H1 (cell line): ENCODE data around the gene POLA1. TPM values are rescaled to one million over a fixed set of nuclear protein-coding genes. Genes with fewer than 3 reads are reported as not detected.

Experiments used
- CTCF ChIA-PET: fragments of 300-600 bp; sonication (Branson Sonifier 250); formaldehyde crosslinking; loops from one replicate; lab custom pipeline; 2021; ENCODE audit not compliant: partially characterized antibody; lab: Charles Lee
- POLR2A ChIA-PET: fragments of 300-600 bp; sonication (Branson Sonifier 250); formaldehyde crosslinking; loops from one replicate; lab custom pipeline; 2021; ENCODE audit warnings: inconsistent platforms; ENCODE audit not compliant: partially characterized antibody; lab: Charles Lee
- DNase-seq, 2 experiments: peaks; one replicate each; pipeline versions ENCODE4 v3.0.0 to v3.0.0-alpha.2; 2010 to 2022; ENCODE audit warnings: low spot score in 2 of 2, low read depth in 1 of 2, mixed read lengths in 1 of 2
- FAIRE-seq: peaks from 2 replicates; lab custom pipeline; 2011; peaks lifted over from hg19 to GRCh38; lab: Jason Lieb, UNC
- H2AFZ ChIP-seq: 2 replicates; pipeline ENCODE4 v1.8.1; 2012; ENCODE audit warnings: low read length, inconsistent platforms
- H2AK5ac ChIP-seq: 2 replicates; pipeline ENCODE4 v1.6.1; 2013; ENCODE audit warnings: low read depth, low read length
- H2BK120ac ChIP-seq: replicated peaks from 2 replicates; pipeline ENCODE3; 2013; ENCODE audit warnings: low read depth, low read length, inconsistent platforms
- H2BK12ac ChIP-seq: 2 replicates; pipeline ENCODE4 v1.6.1; 2013; ENCODE audit warnings: low read depth, low read length
- H2BK15ac ChIP-seq: 2 replicates; pipeline ENCODE4 v1.6.1; 2013; ENCODE audit warnings: low read length
- H2BK20ac ChIP-seq: 2 replicates; pipeline ENCODE4 v1.6.1; 2013; ENCODE audit warnings: low read length
- H2BK5ac ChIP-seq: 2 replicates; pipeline ENCODE4 v1.6.1; 2013; ENCODE audit warnings: low read depth, low read length
- H3K14ac ChIP-seq: 2 replicates; pipeline ENCODE4 v1.6.1; 2013; ENCODE audit warnings: inconsistent platforms; ENCODE audit not compliant: insufficient read length
- H3K18ac ChIP-seq: 2 replicates; pipeline ENCODE4 v1.6.1; 2013; ENCODE audit warnings: low read length; ENCODE audit errors: extremely low read depth
- H3K23ac ChIP-seq: 2 replicates; pipeline ENCODE4 v1.6.1; 2013; ENCODE audit warnings: inconsistent platforms; ENCODE audit not compliant: insufficient read length
- H3K23me2 ChIP-seq: 2 replicates; pipeline ENCODE4 v1.6.1; 2013; ENCODE audit warnings: low read depth, low read length
- H3K27ac ChIP-seq: 2 replicates; pipeline ENCODE4 v1.6.1; 2011; ENCODE audit warnings: low read depth, low read length, inconsistent platforms
- H3K27me3 ChIP-seq, 4 experiments: replicated peaks in 1 of 4; 1 replicate in 1 of 4; 2 replicates in 3 of 4; pipeline versions ENCODE4 v1.6.1 to v1.8.1; 2011 to 2013; ENCODE audit warnings: low read length in 3 of 4, mild to moderate bottlenecking in 3 of 4, inconsistent platforms in 2 of 4, mixed read lengths in 2 of 4, moderate library complexity in 1 of 4; ENCODE audit not compliant: control insufficient read depth in 3 of 4, insufficient read depth in 3 of 4; ENCODE audit errors: extremely low read depth in 1 of 4
- H3K36me3 ChIP-seq, 4 experiments: 2 replicates each; pipeline versions ENCODE4 v1.6.1 to v1.8.1; 2011 to 2013; ENCODE audit warnings: mild to moderate bottlenecking in 4 of 4, low read length in 3 of 4, moderate library complexity in 2 of 4, control low read depth in 1 of 4, inconsistent platforms in 1 of 4; ENCODE audit not compliant: insufficient read depth in 4 of 4, control insufficient read depth in 2 of 4
- H3K4ac ChIP-seq: replicated peaks from 2 replicates; pipeline ENCODE3; 2013; ENCODE audit warnings: low read length, low read depth, mixed read lengths, inconsistent platforms; ENCODE audit not compliant: insufficient read length
- H3K4me1 ChIP-seq, 4 experiments: replicated peaks in 1 of 4; 1 replicate in 1 of 4; 2 replicates in 3 of 4; pipeline versions ENCODE4 v1.6.1 to v1.8.1; 2011 to 2013; ENCODE audit warnings: low read length in 3 of 4, inconsistent platforms in 2 of 4, mixed read lengths in 1 of 4; ENCODE audit not compliant: insufficient read depth in 4 of 4, control insufficient read depth in 3 of 4
- H3K4me2 ChIP-seq, 2 experiments: 2 replicates each; pipeline versions ENCODE4 v1.6.1 to v1.8.1; 2011 to 2013; ENCODE audit warnings: low read depth in 2 of 2, low read length in 2 of 2, control low read depth in 1 of 2, inconsistent platforms in 1 of 2, mild to moderate bottlenecking in 1 of 2; ENCODE audit not compliant: insufficient read depth in 1 of 2
- H3K4me3 ChIP-seq, 4 experiments: fragments of 200-600, 300-600 bp in 1 of 4; sonication (generic), shearing (Covaris generic), sonication (Bioruptor Twin) in 1 of 4; 2 replicates each; pipeline versions ENCODE4 v1.5.1 to v1.8.1; 2011 to 2016; ENCODE audit warnings: low read length in 4 of 4, low read depth in 3 of 4, control low read depth in 2 of 4, inconsistent platforms in 2 of 4, mild to moderate bottlenecking in 2 of 4, mixed read lengths in 1 of 4, moderate library complexity in 1 of 4; ENCODE audit not compliant: insufficient read depth in 2 of 4; ENCODE audit errors: extremely low read depth in 1 of 4
- H3K56ac ChIP-seq: replicated peaks from 2 replicates; pipeline ENCODE3; 2013; ENCODE audit warnings: low read depth, mild to moderate bottlenecking, mixed read lengths, low read length, inconsistent platforms; ENCODE audit not compliant: insufficient read length
- H3K79me1 ChIP-seq: 2 replicates; pipeline ENCODE4 v1.6.1; 2013; ENCODE audit warnings: low read depth, low read length, control low read depth
- H3K79me2 ChIP-seq, 2 experiments: 2 replicates each; pipeline versions ENCODE4 v1.6.1 to v1.8.1; 2012 to 2013; ENCODE audit warnings: low read length in 2 of 2, mild to moderate bottlenecking in 2 of 2, inconsistent platforms in 1 of 2; ENCODE audit not compliant: insufficient read depth in 2 of 2, control insufficient read depth in 1 of 2
- H3K9ac ChIP-seq, 4 experiments: replicated peaks in 1 of 4; 1 replicate in 1 of 4; 2 replicates in 3 of 4; pipeline versions ENCODE4 v1.6.1 to v1.8.1; 2011 to 2013; ENCODE audit warnings: low read depth in 3 of 4, low read length in 3 of 4, control low read depth in 2 of 4, mild to moderate bottlenecking in 2 of 4, moderate library complexity in 2 of 4, inconsistent platforms in 1 of 4; ENCODE audit errors: extremely low read depth in 1 of 4
- H3K9me3 ChIP-seq, 2 experiments: 2 replicates each; pipeline versions ENCODE4 v1.6.1 to v1.8.1; 2012 to 2013; ENCODE audit warnings: mild to moderate bottlenecking in 2 of 2, moderate library complexity in 2 of 2, control low read depth in 1 of 2, inconsistent platforms in 1 of 2, low read depth in 1 of 2, low read length in 1 of 2, mixed read lengths in 1 of 2; ENCODE audit not compliant: insufficient read depth in 2 of 2
- H4K20me1 ChIP-seq, 2 experiments: replicated peaks in 1 of 2; 2 replicates each; pipeline versions ENCODE3 to v1.8.1; 2011 to 2013; ENCODE audit warnings: inconsistent platforms in 2 of 2, low read length in 2 of 2, mild to moderate bottlenecking in 1 of 2; ENCODE audit not compliant: insufficient read depth in 2 of 2, control insufficient read depth in 1 of 2
- H4K5ac ChIP-seq: 2 replicates; pipeline ENCODE4 v1.6.1; 2013; ENCODE audit warnings: low read length, low read depth, mixed read lengths, inconsistent platforms; ENCODE audit not compliant: insufficient read length
- H4K8ac ChIP-seq: 2 replicates; pipeline ENCODE4 v1.8.0; 2013; ENCODE audit warnings: mild to moderate bottlenecking, moderate library complexity, low read length, inconsistent platforms; ENCODE audit not compliant: insufficient read depth; ENCODE audit errors: extremely low read depth
- H4K91ac ChIP-seq: replicated peaks from 2 replicates; pipeline ENCODE3; 2013; ENCODE audit warnings: low read length, mixed read lengths, inconsistent platforms; ENCODE audit not compliant: insufficient read length
- BACH1 ChIP-seq: IDR thresholded peaks from 2 replicates; pipeline ENCODE4 v1.6.1; 2012; ENCODE audit warnings: low read length, improper control_type of control experiment
- CHD2 ChIP-seq: IDR thresholded peaks from 2 replicates; pipeline ENCODE4 v1.6.1; 2012; ENCODE audit warnings: low read length, improper control_type of control experiment
- GABPA ChIP-seq: IDR thresholded peaks from 2 replicates; pipeline ENCODE4 v1.6.1; 2011; ENCODE audit warnings: mild to moderate bottlenecking, low read length, moderate library complexity, borderline replicate concordance; ENCODE audit not compliant: insufficient read depth
- GTF2F1 ChIP-seq: IDR thresholded peaks from 2 replicates; pipeline ENCODE4 v1.6.1; 2012; ENCODE audit warnings: low read depth, low read length, improper control_type of control experiment, borderline replicate concordance
- HDAC6 ChIP-seq: IDR thresholded peaks from one replicate; pipeline ENCODE4 v1.7.1; 2012; ENCODE audit warnings: low read depth, mild to moderate bottlenecking, inconsistent platforms, low read length, moderate library complexity
- KDM5A ChIP-seq: fragments of 200-600 bp; IDR thresholded peaks from 2 replicates; pipeline ENCODE4 v1.7.1; 2012; ENCODE audit warnings: mild to moderate bottlenecking, low read length, inconsistent platforms, mixed read lengths
- MAFK ChIP-seq: IDR thresholded peaks from 2 replicates; pipeline ENCODE4 v1.6.1; 2012; ENCODE audit warnings: low read depth, mild to moderate bottlenecking, improper control_type of control experiment, low read length
- POU5F1 ChIP-seq: IDR thresholded peaks from 2 replicates; pipeline ENCODE4 v1.6.1; 2011; ENCODE audit warnings: low read depth, mild to moderate bottlenecking, low read length, moderate library complexity
- RNF2 ChIP-seq: fragments of 200-900, 300-1000 bp; sonication (generic); IDR thresholded peaks from 2 replicates; pipeline ENCODE4 v1.7.1; 2016; ENCODE audit warnings: borderline replicate concordance, low read depth, mild to moderate bottlenecking, antibody characterized with exemption, low read length; ENCODE audit not compliant: poor library complexity, severe bottlenecking; ENCODE audit errors: missing control alignments
- RXRA ChIP-seq: IDR thresholded peaks from 2 replicates; pipeline ENCODE4 v1.6.1; 2011; ENCODE audit warnings: low read depth, mild to moderate bottlenecking, low read length, moderate library complexity; ENCODE audit not compliant: insufficient read depth
- SAP30 ChIP-seq: fragments of 300-600 bp; sonication (generic); IDR thresholded peaks from 2 replicates; pipeline ENCODE4 v1.7.1; 2012; ENCODE audit warnings: low read length, moderate library complexity, mild to moderate bottlenecking, inconsistent platforms; ENCODE audit not compliant: insufficient read depth, insufficient replicate concordance
- SIX5 ChIP-seq: IDR thresholded peaks from 2 replicates; pipeline ENCODE4 v1.6.1; 2011; ENCODE audit warnings: mild to moderate bottlenecking, low read depth, low read length
- SUZ12 ChIP-seq: fragments of 200-600 bp; sonication (generic); IDR thresholded peaks from 2 replicates; pipeline ENCODE4 v1.6.1; 2012; ENCODE audit warnings: mild to moderate bottlenecking, inconsistent platforms, low read length, moderate library complexity, mixed read lengths
- YY1 ChIP-seq: IDR thresholded peaks from 2 replicates; pipeline ENCODE4 v1.6.1; 2011; ENCODE audit warnings: low read depth, mild to moderate bottlenecking, low read length
- ZNF274 ChIP-seq: IDR thresholded peaks from 2 replicates; pipeline ENCODE4 v1.7.0; 2012; ENCODE audit warnings: low read length, borderline replicate concordance; ENCODE audit errors: extremely low read depth
- WGBS, 2 experiments: shearing (Covaris generic) in 1 of 2; methylation state at CpG; one replicate each; pipeline versions ENCODE4 v1.1.6 to v1.1.7; 2013 to 2015; ENCODE audit warnings: low lambda C conversion rate in 2 of 2, mixed read lengths in 2 of 2, inconsistent platforms in 1 of 2, low coverage in 1 of 2, missing lambda C conversion rate in 1 of 2; ENCODE audit not compliant: insufficient replicate concordance in 2 of 2, insufficient coverage in 1 of 2, insufficient read length in 1 of 2; ENCODE audit errors: extremely low coverage in 1 of 2, missing lambda C conversion rate in 1 of 2; 5-methylcytosine and 5-hydroxymethylcytosine counted together
- polyA plus RNA-seq, 7 experiments: library from polyadenylated mRNA; depleted of rRNA in 3 of 7; stranded (reverse) in 5 of 7; unstranded in 2 of 7; fragments of >200 nt in 5 of 7; fragments of 200-250 nt in 2 of 7; gene quantifications; 1 replicate in 5 of 7; 2 replicates in 1 of 7; 4 replicates in 1 of 7; pipeline versions ENCODE4 v1.2.1 to v1.2.3, GENCODE V29; 2011 to 2013; ENCODE audit warnings: missing spikeins in 2 of 7, mixed read lengths in 2 of 7
- total RNA-seq: library from RNA; stranded (reverse); fragmentation: NEBNext Ultra II Directional; extraction: Animal tissue kit (Norgen Biotek cat#: 25700); gene quantifications from 2 replicates; pipeline ENCODE4 v1.2.1, GENCODE V29; 2021

Gene POLA1
- total and polyA plus RNA-seq, 2 of the 8 experiments (the other 6 are each of a cell fraction or from before 2014, with no cell fraction given): 5.6 to 34.9 TPM

DNA sequence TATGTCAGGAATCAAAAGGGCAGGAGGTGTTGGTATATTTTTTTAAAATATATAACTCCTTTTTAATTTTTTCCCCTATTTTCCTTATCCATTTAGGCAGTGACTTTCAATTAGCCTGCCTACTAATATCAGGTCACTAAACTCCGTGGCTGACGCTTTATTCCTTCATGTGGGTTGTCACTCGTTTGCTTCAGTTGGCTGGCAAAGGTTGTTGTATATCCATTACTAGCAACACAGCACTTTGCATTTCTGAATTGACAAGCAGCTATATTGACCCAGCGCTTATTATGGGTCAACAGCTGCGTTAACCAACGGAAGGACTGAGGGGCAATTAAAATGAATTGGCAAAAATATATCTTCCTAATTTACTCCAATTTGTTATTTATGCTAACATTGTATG is 234.4 kb downstream of the POLA1 start:
- Histone ChIP-seq H2AFZ (no peak overlapping the region), H2BK15ac (no peak overlapping the region)
- 98% methylated on average over 6 of the region's 6 CpGs; no CpG with 5 or more reads in 1 of the 2 experiments for WGBS, 2 experiments
- TF ChIP-seq GTF2F1 (no peak), GABPA (no peak), RXRA (no peak), HDAC6 (no peak), BACH1 (no peak), SAP30 (no peak), KDM5A (no peak), RNF2 (no peak), SIX5 (no peak), YY1 (no peak), SUZ12 (no peak), MAFK (no peak), CHD2 (no peak), ZNF274 (no peak), POU5F1 (no peak)
- TF ChIP-seq, all 59 proteins: peak for 0
- Histone ChIP-seq H4K8ac (no peak overlapping the region), H4K5ac (no peak overlapping the region), H3K4me3 (no peak overlapping the region), H2BK120ac (no peak overlapping the region), H3K23ac (no peak overlapping the region), H2BK12ac (no peak overlapping the region), H3K9me3 (no peaks in the 10 kb centered on the region), H3K9ac (no peak overlapping the region), H3K23me2 (no peaks in the 10 kb centered on the region), H3K27ac (no peak overlapping the region), H4K20me1 (no peaks in the 10 kb centered on the region), H3K56ac (no peak overlapping the region), H3K14ac (no peak overlapping the region), H3K36me3 (no peaks in the 10 kb centered on the region; a peak in 1 of 8 replicates), H3K79me1 (no peaks in the 10 kb centered on the region), H3K4me2 (no peak overlapping the region), H2BK20ac (no peak overlapping the region), H2AK5ac (no peak overlapping the region), H2BK5ac (no peak overlapping the region), H3K27me3 (no peaks in the 10 kb centered on the region), H3K79me2 (no peaks in the 10 kb centered on the region), H4K91ac (no peak overlapping the region), H3K4ac (no peak overlapping the region), H3K18ac (no peak overlapping the region), H3K4me1 (0 out of 7 replicates have a peak, but pooled peaks cover 0 to 4% (median 0%) of the 10 kb centered on the region in 4 experiments)
- POLR2A ChIA-PET: no interaction called here
- FAIRE-seq (no peak), DNase-seq (no peak)
- CTCF ChIA-PET: no interaction called here
